ENCODE results near the gene HDAC10. TPM values are rescaled to one million over a fixed set of nuclear protein-coding genes. Genes with fewer than 3 reads are reported as not detected.
A peak's percentile ranks its signal among the peaks of the same experiment; 100 is the strongest.

The HDAC10 gene
- total and polyA plus RNA-seq, 7 donors = 4.3 to 19.4 (median 13.5) TPM

DNA sequence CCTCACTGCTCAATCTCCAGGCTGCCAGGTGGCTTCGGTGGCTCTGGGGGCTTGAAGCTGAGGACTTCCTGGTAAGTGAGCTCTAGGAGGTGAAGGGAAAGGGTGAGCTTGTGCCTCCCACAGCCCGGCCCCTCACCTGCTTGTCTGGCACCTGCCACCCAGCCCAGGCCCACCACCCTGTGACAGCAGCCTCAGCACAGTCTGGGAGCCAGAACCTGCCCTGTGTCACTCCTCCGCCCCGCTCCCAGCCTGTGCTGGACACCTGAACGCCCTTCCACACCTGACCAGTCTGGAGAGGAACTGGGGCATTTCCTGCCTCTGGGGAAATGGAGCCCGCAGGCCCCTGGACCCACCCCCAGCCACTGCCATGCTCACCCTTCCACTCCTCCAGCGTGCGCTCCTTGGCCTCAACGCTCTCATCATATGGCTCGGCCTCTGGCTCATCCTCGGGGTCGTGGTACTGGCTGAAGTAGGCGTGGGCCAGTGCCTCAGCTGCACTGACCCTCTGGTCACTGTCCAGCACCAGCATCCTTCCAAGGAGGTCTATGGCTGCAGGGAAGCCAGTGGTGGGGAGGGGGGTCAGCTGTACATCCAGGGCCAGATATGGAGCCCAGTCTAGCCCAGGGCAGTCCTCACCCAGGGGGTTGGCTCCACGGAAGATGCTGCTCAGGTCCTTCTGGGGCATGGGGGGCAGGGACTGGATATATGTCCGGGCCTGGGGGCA is 14.0 kb upstream of the HDAC10 start:
- Histone ChIP-seq H3K27ac (no peak overlapping the region), H3K27me3 (ENCODE audit: insufficient read depth in 3 of 3, low read length in 2 of 3) (peaks cover 0 to 6% (median 0%) of the 10 kb centered on the region in 3 donors), H3K4me3 (no peak overlapping the region), H3K9me3 (no peaks in the 10 kb centered on the region), H3K36me3 (ENCODE audit: insufficient read depth in 1 of 2, low read depth in 1 of 2) (no peaks in the 10 kb centered on the region), H3K4me1 (peaks cover 35% of the 10 kb centered on the region)
- intact Hi-C loops (cut with DNase I) = no loop called here
- no peak for DNase-seq
- WGBS, 3 donors = 78 to 85% (median 83%) methylated on average over 13 to 15 of the region's 15 CpGs
- TF ChIP-seq, protein P1, sequence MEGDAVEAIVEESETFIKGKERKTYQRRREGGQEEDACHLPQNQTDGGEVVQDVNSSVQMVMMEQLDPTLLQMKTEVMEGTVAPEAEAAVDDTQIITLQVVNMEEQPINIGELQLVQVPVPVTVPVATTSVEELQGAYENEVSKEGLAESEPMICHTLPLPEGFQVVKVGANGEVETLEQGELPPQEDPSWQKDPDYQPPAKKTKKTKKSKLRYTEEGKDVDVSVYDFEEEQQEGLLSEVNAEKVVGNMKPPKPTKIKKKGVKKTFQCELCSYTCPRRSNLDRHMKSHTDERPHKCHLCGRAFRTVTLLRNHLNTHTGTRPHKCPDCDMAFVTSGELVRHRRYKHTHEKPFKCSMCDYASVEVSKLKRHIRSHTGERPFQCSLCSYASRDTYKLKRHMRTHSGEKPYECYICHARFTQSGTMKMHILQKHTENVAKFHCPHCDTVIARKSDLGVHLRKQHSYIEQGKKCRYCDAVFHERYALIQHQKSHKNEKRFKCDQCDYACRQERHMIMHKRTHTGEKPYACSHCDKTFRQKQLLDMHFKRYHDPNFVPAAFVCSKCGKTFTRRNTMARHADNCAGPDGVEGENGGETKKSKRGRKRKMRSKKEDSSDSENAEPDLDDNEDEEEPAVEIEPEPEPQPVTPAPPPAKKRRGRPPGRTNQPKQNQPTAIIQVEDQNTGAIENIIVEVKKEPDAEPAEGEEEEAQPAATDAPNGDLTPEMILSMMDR (IDR thresholded peaks at IDR 0.05) = no peak
- ATAC-seq = no peak

DNA sequence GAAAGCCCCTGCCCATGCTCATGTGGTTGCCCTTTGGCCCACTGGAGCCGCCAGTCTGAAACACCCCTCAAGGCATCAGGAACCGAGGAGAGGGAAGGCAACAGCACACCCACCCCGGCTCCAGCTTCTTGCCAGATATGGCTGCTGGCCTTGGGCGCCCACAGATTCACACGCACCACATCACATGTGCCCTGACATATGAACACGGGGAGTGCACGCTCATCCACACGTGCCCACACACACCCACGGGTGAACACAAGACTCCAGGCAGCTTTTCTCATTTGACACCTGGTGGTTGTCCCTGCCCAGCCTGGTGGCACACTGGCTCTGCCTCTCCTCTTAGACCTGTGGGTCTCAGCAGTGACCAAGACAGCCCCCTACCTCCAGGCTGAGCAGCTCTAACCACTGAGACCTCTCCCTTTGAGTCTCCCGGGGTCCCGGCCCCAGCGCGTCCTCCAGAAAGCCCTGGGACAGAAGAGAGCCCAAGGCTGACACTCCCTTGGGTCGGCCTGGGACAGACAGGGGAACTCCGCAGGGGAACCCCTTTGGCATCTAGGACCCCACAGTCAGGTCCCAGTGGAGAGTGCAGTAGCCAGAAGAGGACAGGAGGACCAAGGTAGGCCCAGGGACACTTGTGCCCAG is 13.2 kb upstream of the HDAC10 start:
- TF ChIP-seq, protein P1 (IDR thresholded peaks at IDR 0.05) = no peak
- ATAC-seq (no peak), DNase-seq (no peak)
- peaks cover 0 to 4% (median 0%) of the 10 kb centered on the region in 3 donors for H3K27me3 ChIP-seq (ENCODE audit: insufficient read depth in 3 of 3, low read length in 2 of 3)
- H3K9me3 ChIP-seq = no peaks in the 10 kb centered on the region
- WGBS, 3 donors = 88 to 93% (median 88%) methylated on average over 15 of the region's 15 CpGs
- H3K27ac ChIP-seq = no peak overlapping the region
- intact Hi-C loops (cut with DNase I) = no loop called here
- no peak overlapping the region for H3K4me3 ChIP-seq
- peaks cover 34% of the 10 kb centered on the region for H3K4me1 ChIP-seq
- H3K36me3 ChIP-seq (ENCODE audit: insufficient read depth in 1 of 2, low read depth in 1 of 2) = no peaks in the 10 kb centered on the region

DNA sequence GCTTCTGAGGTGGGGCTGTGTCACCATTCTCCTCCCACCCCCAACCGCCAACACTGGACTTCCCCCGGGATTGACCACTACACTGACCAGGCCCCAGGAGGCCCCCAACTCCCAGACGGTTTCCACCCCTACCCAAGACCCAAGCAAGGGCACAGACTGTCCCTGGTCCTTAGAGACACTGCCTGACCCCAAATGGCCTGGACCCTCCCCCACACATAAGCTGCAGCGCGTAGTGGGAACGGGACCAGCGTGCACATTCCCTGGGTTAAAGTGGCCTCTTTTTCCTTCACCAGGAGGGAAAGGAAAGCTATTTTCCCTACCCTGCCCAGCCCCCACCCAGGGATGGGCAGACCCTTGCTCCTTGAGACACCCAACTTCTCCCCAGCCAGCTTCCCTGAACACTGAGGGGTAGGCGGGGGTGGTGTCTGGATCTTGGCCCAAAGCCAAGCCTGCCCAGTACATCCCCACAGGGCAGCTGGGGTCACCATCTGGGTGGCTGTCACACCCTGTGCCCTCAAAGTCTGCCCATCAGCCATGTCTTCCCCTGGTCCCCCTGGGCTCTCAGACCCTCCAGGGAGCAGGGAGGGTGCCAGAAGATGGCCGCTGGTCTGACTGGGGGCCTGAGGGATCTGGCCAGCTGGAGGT is 12.0 kb upstream of the HDAC10 start:
- no peaks in the 10 kb centered on the region for H3K36me3 ChIP-seq (ENCODE audit: insufficient read depth in 1 of 2, low read depth in 1 of 2)

DNA sequence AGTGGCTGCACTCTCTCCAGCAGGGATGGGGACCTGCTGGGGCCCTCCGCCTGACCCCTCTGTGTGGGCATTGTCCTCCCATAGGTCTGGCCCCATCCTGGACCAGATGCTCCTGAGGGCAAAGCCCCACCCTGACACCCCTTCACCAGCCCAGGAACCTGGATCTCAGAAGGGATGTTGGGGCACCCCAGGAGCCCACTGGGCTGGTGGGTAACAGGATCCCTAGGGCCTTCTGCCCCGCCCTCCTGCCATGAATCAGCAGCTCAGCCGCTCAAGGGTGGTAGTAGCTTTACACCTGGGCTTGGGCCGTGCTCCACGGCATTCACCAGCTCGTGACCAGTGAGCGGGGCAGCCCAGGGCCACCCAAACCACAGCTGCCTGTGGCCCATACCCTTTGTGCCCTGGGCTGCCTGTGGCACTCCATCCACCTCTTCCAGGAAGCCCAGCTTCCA is 11.4 kb upstream of the HDAC10 start:
- Histone ChIP-seq H3K27me3 (ENCODE audit: insufficient read depth in 3 of 3, low read length in 2 of 3) (no peaks in the 10 kb centered on the region), H3K4me1 (peaks cover 46% of the 10 kb centered on the region)
- TF ChIP-seq, protein P1 (IDR thresholded peaks at IDR 0.05) = no peak

More for the DNA sequence above, 12.0 kb upstream of the HDAC10 start:
- DNase-seq = no peak
- 51 to 66% (median 53%) methylated on average over 9 of the region's 9 CpGs for WGBS, 3 donors
- Histone ChIP-seq H3K27me3 (ENCODE audit: insufficient read depth in 3 of 3, low read length in 2 of 3) (no peaks in the 10 kb centered on the region), H3K27ac (peak overlapping the region; percentile 91), H3K4me1 (peaks cover 42% of the 10 kb centered on the region), H3K9me3 (no peaks in the 10 kb centered on the region), H3K4me3 (peak overlapping the region; percentile 84)
- ATAC-seq = no peak
- TF ChIP-seq, protein P1 (IDR thresholded peaks at IDR 0.05) = no peak
- intact Hi-C loops (cut with DNase I) = no loop called here

More for the DNA sequence above, 11.4 kb upstream of the HDAC10 start:
- 30 to 55% (median 39%) methylated on average over 7 of the region's 7 CpGs for WGBS, 3 donors
- peak overlapping the region; percentile 84 for H3K4me3 ChIP-seq
- DNase-seq = peak in 1 of 2 donors; percentile 83
- H3K9me3 ChIP-seq = no peaks in the 10 kb centered on the region
- H3K36me3 ChIP-seq (ENCODE audit: insufficient read depth in 1 of 2, low read depth in 1 of 2) = no peaks in the 10 kb centered on the region
- intact Hi-C loops (cut with DNase I) = no loop called here
- H3K27ac ChIP-seq = peak overlapping the region; percentile 91
- ATAC-seq = peak in 3 of 4 donors; percentile 28 to 42 (median 37)

Data from psoas muscle (tissue), 8 donors.